OCI-LY1 (cell line): ENCODE data around the gene TMEM256.

ENCODE experiments used
- EZH2 ChIP-seq: fragments of 200-600 bp; sonication (generic), shearing (Covaris generic); IDR thresholded peaks from 2 replicates; pipeline ENCODE4 v1.8.0; 2017; ENCODE audit warnings: borderline replicate concordance, mixed run types, mild to moderate bottlenecking, antibody characterized with exemption, low read length, moderate library complexity, mixed read lengths
- TF ChIP-seq, protein P1 (sequence below): fragments of 200-600 bp; sonication (generic), shearing (Covaris generic); IDR thresholded peaks from 2 replicates; pipeline ENCODE4 v1.5.1; 2017; ENCODE audit warnings: mild to moderate bottlenecking, antibody characterized with exemption, low read length, moderate library complexity, mixed read lengths

DNA sequence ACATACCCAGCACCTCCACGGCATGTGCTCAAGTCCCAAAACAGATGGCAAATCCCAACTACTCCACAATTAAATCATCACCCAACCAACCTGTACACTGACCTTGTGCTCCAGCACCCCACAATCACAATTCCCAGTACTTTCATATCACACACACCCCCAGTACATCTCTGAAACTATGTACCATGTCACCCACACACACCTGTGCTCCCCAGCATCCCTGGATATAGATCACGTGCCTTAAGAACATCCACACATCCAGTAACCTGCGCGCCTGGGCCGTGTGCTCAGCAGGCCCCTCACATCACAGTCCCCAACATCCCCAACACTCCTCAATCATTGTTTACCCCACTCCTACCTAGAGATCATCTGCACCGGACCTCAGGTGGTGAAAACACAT is 5.8 kb upstream of the TMEM256 start:
- TF ChIP-seq, protein P1, sequence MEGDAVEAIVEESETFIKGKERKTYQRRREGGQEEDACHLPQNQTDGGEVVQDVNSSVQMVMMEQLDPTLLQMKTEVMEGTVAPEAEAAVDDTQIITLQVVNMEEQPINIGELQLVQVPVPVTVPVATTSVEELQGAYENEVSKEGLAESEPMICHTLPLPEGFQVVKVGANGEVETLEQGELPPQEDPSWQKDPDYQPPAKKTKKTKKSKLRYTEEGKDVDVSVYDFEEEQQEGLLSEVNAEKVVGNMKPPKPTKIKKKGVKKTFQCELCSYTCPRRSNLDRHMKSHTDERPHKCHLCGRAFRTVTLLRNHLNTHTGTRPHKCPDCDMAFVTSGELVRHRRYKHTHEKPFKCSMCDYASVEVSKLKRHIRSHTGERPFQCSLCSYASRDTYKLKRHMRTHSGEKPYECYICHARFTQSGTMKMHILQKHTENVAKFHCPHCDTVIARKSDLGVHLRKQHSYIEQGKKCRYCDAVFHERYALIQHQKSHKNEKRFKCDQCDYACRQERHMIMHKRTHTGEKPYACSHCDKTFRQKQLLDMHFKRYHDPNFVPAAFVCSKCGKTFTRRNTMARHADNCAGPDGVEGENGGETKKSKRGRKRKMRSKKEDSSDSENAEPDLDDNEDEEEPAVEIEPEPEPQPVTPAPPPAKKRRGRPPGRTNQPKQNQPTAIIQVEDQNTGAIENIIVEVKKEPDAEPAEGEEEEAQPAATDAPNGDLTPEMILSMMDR: no peak
- TF ChIP-seq EZH2: no peak
